MM.1S (cell line): Measurements from ENCODE around the gene MZT2B.
"Not testable (repeated sequence)": the region's sequence is repeated elsewhere in the genome, so short reads cannot be mapped to it uniquely, and the experiment has no call there.

Experiments used
- CTCF ChIP-seq: fragments of 300-600 bp; sonication (generic); IDR thresholded peaks from 2 replicates; pipeline ENCODE4 v1.5.1; 2016; ENCODE audit warnings: antibody characterized with exemption, low read length, mixed read lengths
- EZH2 ChIP-seq: fragments of 300-600 bp; sonication (generic); optimal IDR thresholded peaks from 2 replicates; pipeline ENCODE3; 2017; ENCODE audit warnings: low read depth, mild to moderate bottlenecking, antibody characterized with exemption, low read length, mixed read lengths
- EZH2phosphoT487 ChIP-seq: fragments of 300-600 bp; sonication (generic); IDR thresholded peaks from 2 replicates; pipeline ENCODE4 v1.6.1; 2018; ENCODE audit warnings: antibody characterized with exemption, low read length

GRCh38 chr2:130138326-130138725, 43.7 kb upstream of the MZT2B start:
- not testable (repeated sequence) for TF ChIP-seq CTCF, EZH2, EZH2phosphoT487
